GM21390 (cell line): ENCODE data around the gene MTHFD2L.
"Not testable (repeated sequence)": the region's sequence is repeated elsewhere in the genome, so short reads cannot be mapped to it uniquely, and the experiment has no call there.

Experiments used
- ATAC-seq: cut with Tn5 transposase; IDR thresholded peaks from one replicate; pipeline ENCODE4 v1.9.1; 2021; ENCODE audit not compliant: unreplicated experiment

MTHFD2L gene

DNA sequence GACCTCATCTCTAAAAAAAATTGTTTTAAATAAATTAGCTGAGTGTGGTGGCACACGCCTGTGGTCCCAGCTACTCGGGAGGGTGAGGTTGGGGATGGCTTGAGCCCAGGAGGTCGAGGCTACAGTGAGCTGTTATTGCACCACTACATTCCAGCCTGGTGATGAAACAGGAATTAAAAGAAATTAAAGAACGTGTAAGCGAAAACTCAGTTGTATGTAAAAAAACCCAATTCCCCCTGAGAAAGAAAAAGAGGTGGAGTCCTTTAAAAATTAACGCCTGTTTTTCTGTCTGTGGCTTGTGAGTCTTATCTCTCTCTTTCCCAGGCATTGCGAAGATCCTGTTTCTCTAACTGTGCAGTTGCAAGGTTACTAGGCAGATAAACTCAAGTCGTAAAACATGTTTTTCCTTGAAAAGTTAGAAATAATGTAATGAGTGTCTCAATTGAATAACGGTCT is 172.4 kb downstream of the MTHFD2L start:
- no peak for ATAC-seq

DNA sequence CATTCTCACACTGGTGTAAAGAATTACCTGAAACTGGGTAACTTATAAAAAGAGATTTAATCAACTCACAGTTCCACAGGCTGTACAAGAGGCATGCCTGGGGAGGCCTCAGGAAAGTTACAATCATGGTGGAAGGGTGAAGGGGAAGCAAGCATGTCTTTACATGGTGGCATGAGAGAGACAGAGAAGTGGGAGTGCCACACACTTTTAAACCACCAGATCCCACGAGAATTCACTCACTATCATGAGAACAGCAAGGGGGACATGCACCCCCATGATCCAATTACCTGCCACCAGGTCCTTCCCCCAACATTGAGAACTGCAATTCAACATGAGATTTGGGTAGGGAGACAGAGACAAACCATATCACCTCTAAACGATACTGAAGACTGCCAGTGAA is 173.3 kb downstream of the MTHFD2L start:
- no peak for ATAC-seq

GRCh38 chr4:74331944-74332343 is 174.0 kb downstream of the MTHFD2L start:
- no peak for ATAC-seq

DNA sequence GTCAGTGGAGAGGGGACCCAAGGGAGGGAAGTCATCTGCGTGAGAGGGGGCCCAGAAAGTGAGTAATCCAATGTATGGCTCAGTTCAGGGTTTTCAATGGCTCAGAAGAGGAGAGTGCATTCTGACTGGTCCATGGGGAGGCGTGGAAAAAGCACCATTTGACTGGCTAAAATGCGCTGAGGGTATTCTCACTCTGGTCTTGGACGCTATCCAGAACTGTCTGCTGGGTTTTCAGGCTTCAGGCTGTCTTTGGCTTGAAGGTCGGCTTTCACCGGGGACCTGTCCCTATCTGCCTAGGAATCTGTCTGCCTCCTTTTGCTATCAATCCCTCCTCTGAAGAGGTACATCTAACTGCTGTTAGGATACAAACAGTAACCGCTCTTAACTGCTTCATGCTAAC is 176.7 kb downstream of the MTHFD2L start:
- ATAC-seq: no peak

DNA sequence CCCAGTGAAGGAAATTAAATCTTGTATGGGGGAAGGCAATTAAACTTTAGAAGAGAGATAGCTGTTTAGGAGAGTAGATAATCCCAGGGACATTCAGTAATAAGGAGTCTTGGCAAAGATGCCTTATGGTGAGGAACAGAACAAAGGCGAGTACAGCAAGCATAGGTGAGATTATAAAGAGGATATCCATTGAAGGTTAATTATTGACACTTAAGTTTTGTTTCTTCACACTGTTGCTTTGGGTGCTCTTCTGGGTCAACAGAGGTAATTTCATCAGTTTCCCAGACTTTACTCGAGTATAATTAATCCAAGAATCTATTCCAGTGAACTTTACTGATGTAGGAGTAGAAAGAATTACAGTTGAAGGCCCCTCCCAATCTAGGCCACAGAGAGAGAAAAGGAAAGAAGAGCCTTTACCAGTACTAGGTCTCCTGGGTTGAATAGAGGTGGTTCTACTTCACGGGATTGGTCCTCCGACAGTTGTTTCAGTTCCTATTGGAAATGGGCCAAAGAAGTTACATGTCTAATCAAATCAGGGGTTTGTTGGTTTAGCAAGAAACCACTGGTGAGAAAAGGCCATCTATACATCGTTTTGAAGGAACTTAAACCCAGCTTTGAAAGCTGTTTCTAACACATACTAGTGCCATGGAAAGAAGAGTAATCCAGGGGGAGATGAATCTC is 177.6 kb downstream of the MTHFD2L start:
- peak; percentile 82 for ATAC-seq

- no peak for ATAC-seq
These were observed 180.9 kb downstream of the MTHFD2L start for GRCh38 chr4:74338792-74339333.

GRCh38 chr4:74339501-74339900 is 181.6 kb downstream of the MTHFD2L start:
- ATAC-seq: peak; percentile 72

- not testable (repeated sequence) for ATAC-seq
These were observed 182.5 kb downstream of the MTHFD2L start for GRCh38 chr4:74340421-74340820.

- no peak for ATAC-seq
These were observed 186.1 kb downstream of the MTHFD2L start for GRCh38 chr4:74344031-74344430.
